NCI-H526 (cell line): ENCODE data around the gene COX4I1.
A peak's percentile ranks its signal among the peaks of the same experiment; 100 is the strongest.
"Not testable (repeated sequence)": the region's sequence is repeated elsewhere in the genome, so short reads cannot be mapped to it uniquely, and the experiment has no call there.

Experiments
- DNase-seq, 2 experiments: peaks; one replicate each; lab custom pipeline; 2025; lab: John Stamatoyannopoulos, UW

Gene COX4I1

DNA sequence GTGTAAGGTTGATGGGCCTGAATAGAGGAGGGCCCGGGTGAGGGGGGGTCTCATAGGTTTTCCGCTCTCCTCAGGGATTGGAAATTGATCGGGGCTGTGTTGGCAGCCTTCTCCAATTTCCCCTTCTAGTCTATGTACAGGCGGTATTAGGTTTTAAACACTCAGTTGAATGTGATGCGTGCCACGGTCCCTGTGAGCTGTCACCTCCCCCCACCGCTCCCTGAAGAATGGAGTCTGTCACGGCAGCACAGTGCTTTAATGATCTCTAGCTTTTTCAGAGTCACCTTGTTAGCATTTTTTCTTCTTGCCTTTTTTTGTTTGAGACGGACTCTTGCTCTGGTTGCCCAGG, 800 bp downstream of the COX4I1 start:
- DNase-seq = no peak

DNA sequence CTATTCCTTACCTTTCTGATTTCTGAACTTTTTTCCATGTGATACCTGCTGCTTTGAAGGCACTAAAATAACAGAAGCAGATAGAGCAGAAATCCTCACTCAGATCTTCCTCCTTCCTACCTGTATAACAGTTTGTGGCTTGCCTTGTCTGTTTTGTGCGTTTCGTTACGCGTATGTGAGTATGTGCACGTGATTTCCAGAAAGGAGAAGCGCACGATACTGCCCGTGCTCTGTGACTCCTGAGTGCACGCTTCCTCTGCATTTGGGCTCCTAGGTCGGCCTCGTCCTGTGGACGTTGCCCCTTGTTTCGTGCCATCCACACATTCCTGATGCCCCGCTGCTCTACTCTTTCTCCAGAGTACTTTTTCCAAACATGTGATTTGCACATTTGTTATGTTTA, 4.1 kb downstream of the COX4I1 start:
- no peak for DNase-seq

DNA sequence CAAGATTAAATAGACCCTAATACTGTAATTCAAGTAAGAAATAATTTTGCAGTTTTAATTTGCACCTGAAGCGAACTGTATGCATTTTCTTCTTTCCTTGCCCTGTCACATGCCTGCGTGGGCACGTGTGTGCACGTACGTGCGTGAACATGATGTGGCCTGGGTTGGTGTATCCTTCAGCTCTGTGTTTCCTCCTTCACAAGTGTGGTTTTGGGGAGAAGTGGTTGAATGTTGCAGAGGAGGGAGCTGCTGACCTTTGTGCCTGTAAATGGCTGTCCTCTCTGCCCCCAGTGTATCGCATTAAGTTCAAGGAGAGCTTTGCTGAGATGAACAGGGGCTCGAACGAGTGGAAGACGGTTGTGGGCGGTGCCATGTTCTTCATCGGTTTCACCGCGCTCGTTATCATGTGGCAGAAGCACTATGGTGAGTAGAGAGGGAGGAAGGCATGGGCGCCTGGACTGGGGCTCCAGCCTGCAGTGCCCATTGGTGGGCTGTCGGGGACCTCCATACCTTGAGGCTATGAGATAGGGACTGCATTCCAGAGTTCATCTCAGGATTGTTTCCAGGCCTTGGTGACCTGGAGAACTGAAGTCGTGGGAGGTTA, 6.0 kb downstream of the COX4I1 start:
- no peak for DNase-seq

DNA sequence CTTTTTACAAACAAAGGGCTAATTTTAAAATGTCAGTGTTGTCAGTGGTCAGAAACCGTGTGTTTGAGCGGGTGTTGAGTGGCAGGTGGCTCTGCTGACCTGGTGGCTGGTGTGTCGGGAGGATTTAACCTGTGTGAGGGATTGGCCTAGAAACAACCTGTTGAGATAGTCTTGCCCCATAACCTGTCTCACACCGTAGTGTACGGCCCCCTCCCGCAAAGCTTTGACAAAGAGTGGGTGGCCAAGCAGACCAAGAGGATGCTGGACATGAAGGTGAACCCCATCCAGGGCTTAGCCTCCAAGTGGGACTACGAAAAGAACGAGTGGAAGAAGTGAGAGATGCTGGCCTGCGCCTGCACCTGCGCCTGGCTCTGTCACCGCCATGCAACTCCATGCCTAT, 7.0 kb downstream of the COX4I1 start:
- DNase-seq = no peak

- not testable (repeated sequence) for DNase-seq
Observed at GRCh38 chr16:85807340-85807739, 7.8 kb downstream of the COX4I1 start.

DNA sequence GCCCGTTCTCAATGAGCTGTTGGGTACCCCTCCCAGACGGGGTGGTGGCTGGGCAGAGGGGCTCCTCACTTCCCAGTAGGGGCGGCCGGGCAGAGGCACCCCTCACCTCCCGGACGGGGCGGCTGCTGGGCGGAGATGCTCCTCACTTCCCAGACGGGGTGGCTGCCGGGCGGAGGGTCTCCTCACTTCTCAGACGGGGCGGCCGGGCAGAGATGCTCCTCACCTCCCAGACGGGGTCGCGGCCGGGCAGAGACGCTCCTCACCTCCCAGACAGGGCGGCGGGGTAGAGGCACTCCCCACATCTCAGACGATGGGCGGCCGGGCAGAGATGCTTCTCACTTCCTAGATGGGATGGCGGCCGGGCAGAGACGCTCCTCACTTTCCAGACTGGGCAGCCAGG, 8.6 kb downstream of the COX4I1 start:
- not testable (repeated sequence) for DNase-seq

GRCh38 chr16:85808926-85809325, 9.4 kb downstream of the COX4I1 start:
- DNase-seq = no peak

GRCh38 chr16:85809645-85810044, 10.2 kb downstream of the COX4I1 start:
- no peak for DNase-seq

- DNase-seq = no peak
Observed at GRCh38 chr16:85810097-85810741, 10.7 kb downstream of the COX4I1 start.

DNA sequence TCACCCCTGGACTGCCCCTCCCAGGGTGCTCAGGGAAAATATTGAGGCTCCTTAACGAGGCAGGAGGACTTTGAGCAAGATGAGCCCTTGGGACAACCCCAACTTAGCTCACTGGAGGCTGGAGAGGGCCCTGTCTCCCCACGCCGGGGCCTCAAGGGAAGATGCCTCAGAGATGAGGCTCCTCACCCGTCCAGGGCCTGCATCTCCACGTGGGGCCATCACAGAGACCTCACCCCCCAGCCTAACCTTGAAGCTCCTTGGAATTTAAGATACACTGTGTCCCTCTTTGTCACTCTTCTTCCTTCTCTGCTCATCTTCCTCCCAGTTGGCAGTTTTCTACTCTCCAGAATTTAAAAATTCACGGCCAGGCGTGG, 11.2 kb downstream of the COX4I1 start:
- no peak for DNase-seq

GRCh38 chr16:85812031-85812807, 12.7 kb downstream of the COX4I1 start:
- DNase-seq = no peak

GRCh38 chr16:85812811-85813700, 13.6 kb downstream of the COX4I1 start:
- no peak for DNase-seq

DNA sequence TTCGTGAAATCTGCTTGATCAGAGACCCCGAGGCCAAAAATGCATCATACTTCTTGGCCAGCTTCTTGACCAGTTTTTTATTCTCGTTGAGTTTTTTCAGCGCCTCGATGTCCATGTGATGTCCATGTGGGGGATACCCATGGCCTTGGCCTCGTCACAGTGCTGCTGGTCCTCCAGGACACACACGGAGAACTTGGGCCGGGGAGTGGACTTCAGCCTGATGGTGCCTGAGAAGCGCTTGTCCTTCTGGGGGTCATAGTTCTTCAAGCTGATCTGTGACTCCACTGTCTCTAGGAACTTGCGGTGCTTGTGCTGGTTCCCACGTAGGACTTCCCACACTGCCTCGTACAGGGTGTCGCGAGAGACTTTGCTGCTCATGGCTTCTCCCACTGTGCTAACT, 16.7 kb downstream of the COX4I1 start:
- no peak for DNase-seq

DNA sequence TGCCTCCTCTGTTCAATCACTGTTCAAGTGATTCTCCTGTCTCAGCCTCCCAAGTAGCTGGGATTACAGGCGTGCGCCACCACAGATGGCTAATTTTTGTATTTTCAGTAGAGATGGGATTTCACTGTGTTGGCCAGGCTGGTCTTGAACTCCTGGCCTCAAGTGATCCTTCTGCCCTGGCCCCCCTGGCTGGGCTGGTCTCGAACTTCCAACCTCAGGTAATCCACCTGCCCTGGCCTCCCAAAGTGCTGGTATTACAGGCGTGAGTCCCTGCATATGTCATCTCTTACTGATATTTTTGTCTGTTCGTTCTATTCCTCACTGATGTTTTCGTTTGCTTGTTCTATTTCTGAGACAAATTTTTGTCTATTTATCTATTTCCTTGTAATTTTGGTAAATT, 17.7 kb downstream of the COX4I1 start:
- not testable (repeated sequence) for DNase-seq

DNA sequence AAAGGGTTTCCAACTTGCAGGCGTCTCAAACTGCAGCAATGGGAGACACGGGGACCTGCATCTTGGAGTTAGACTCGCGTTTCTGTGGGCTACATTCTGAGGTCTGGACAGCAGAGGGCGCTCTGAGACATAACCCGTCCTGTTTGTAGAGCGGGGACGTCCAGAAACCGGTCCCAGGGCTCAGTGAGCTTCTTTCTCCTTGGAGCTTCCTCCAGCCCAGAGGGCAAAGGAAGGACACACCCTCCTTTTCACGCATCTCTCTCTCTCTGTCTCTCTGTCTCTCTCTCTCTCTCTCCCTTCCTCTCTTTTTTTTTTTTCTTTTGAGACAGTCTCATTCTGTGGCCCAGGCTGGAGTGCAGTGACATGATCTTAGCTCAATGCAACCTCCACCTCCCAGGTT, 19.8 kb downstream of the COX4I1 start:
- peak; percentile 9 to 80 for DNase-seq

- no peak for DNase-seq
Observed at GRCh38 chr16:85819771-85820170, 20.3 kb downstream of the COX4I1 start.

DNA sequence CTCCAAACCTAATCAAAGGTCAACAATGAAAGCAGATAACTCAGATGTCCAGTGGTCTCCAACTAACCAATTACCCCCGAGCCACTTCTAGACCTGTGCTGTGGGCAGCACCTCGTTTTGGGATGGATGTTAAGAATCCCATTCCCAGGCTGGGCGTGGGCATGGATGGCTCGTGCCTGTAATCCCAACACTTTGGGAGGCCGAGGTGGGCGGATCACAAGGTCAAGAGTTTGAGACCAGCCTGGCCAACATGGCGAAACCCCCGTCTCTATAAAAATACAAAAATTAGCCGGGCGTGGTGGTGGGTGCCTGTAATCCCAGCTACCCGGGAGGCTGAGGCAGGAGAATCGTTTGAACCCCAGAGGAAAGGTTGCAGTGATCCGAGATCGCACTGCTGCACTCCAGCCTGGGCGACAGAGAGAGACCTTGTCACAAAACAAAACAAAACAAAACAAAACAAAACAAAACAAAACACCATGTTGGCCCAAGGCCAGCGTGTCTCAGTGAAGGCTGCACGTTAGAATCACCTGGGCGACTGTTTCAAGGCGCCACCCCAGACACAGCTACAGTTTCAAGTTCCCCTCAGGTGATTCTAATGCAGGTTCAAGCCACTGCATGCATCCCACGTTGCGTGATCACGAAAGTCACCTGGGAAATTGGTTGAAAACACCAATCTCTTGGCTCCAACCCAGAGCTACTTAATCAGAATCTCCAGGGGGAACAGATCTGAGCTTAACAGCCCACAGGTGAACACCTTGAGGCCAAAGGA, 21.3 kb downstream of the COX4I1 start:
- DNase-seq = no peak

DNA sequence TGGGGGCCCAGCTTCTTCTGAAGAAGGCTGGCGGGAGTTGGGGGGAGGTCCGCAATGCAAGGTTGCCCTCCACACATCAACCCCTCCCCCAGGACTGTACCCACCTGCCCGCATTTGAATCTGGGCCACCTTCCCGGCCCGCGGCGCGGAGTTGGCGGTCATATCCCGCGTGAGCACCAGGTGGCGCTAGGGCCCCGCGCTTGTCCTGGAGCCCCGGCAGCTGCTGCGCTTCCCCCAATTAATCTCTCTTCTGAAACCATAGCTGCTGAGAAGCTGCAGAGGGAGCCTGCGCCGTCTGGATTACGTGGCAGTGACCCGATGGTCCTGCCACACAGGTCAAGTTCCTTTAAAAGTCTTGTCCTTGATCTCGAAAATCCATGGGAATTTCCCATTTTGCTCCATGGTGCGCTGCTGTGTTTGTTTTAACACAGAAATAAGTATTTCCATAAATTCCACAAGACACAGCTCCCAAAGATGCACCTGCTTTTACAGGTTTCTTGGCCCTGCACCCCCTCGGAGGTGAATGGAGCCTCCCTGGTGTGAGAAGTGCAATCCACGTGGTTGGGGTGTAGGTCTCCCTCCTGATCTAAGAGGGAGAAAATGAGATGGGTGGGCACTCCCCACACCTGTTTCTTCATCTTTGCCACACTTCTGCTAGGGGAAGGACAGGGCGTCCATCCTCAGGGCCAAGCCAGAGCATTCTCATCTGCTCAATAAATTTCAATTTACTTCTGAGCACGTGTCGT, 22.1 kb downstream of the COX4I1 start:
- peak in 1 of 2 experiments; percentile 75 for DNase-seq

GRCh38 chr16:85822145-85822544, 22.6 kb downstream of the COX4I1 start:
- no peak for DNase-seq

DNA sequence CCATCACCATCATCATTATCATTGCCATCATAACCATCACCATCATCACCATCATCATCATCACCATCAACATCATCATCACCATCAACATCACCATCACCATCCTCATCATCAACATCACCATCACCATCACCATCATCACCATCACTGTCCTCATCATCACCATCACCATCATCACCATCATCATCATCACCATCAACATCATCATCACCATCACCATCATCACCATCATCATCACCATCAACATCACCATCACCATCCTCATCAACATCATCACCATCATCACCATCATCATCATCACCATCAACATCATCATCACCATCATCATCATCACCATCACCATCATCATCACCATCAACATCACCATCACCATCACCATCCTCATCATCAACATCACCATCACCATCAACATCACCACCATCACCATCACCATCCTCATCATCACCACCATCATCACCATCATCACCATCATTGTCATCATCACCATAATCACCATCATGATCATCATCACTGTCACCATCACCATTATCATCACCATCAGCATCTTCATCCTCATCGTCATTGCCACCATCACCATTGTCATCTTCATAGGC, 23.9 kb downstream of the COX4I1 start:
- DNase-seq = no peak
